B cell (primary cell): ENCODE data around the gene PHF24. TPM values are rescaled to one million over a fixed set of nuclear protein-coding genes. Genes with fewer than 3 reads are reported as not detected.

Source experiments
- ATAC-seq: fragments of 200-7000 bp; cut with Tn5 transposase; one replicate; pipeline ENCODE4 v1.10.0; 2021; ENCODE audit warnings: low read depth, mild to moderate bottlenecking, moderate number of reproducible peaks, moderate library complexity
- CTCF ChIA-PET: fragments of 350-600 bp; sonication (Branson Sonifier 250); formaldehyde crosslinking; loops from one replicate; lab custom pipeline; 2021; ENCODE audit warnings: antibody characterized with exemption, inconsistent platforms; lab: Charles Lee
- POLR2A ChIA-PET: fragments of 350-600 bp; sonication (Branson Sonifier 250); formaldehyde crosslinking; loops from one replicate; lab custom pipeline; 2021; ENCODE audit warnings: antibody characterized with exemption; lab: Charles Lee
- DNase-seq: peaks from one replicate; pipeline ENCODE4 v3.0.0; 2013
- H2AFZ ChIP-seq: 2 replicates; pipeline ENCODE4 v1.6.1; 2012; ENCODE audit warnings: mild to moderate bottlenecking, low read depth, low read length; ENCODE audit not compliant: insufficient read depth, poor library complexity, severe bottlenecking
- H3K27ac ChIP-seq, 2 donors: 1 replicate in 1 of 2; 2 replicates in 1 of 2; pipeline ENCODE4 v1.5.1; 2012 to 2013; ENCODE audit warnings: low read length in 2 of 2, mild to moderate bottlenecking in 2 of 2, moderate library complexity in 1 of 2
- H3K27me3 ChIP-seq, 4 experiments: fragments of 200-600 bp in 1 of 4; sonication (generic) in 1 of 4; replicated peaks in 1 of 4; 1 replicate in 2 of 4; 2 replicates in 2 of 4; pipeline versions ENCODE4 v1.6.1 to v1.7.0; 2013 to 2016; ENCODE audit warnings: low read length in 3 of 4, mild to moderate bottlenecking in 2 of 4, mixed read lengths in 1 of 4, moderate library complexity in 1 of 4; ENCODE audit not compliant: insufficient read depth in 4 of 4, control insufficient read depth in 3 of 4; ENCODE audit errors: control extremely low read depth in 1 of 4
- H3K36me3 ChIP-seq, 2 experiments: replicated peaks in 1 of 2; 1 replicate in 1 of 2; 2 replicates in 1 of 2; pipeline versions ENCODE4 v1.6.1 to v1.7.1; 2013; ENCODE audit warnings: low read length in 1 of 2; ENCODE audit not compliant: insufficient read depth in 2 of 2, control insufficient read depth in 1 of 2; ENCODE audit errors: control extremely low read depth in 1 of 2, extremely low read depth in 1 of 2
- H3K4me1 ChIP-seq, 2 donors: fragments of 200-600 bp in 1 of 2; sonication (generic) in 1 of 2; 1 replicate in 1 of 2; 2 replicates in 1 of 2; pipeline versions ENCODE4 v1.5.1 to v1.6.1; 2013 to 2017; ENCODE audit warnings: low read length in 2 of 2; ENCODE audit not compliant: control insufficient read depth in 2 of 2, insufficient read depth in 2 of 2
- H3K4me2 ChIP-seq: replicated peaks from 2 replicates; pipeline ENCODE3; 2012; ENCODE audit warnings: mild to moderate bottlenecking, low read depth, low read length; ENCODE audit not compliant: poor library complexity, severe bottlenecking
- H3K4me3 ChIP-seq, 5 experiments: fragments of 200-600 bp in 1 of 5; sonication (generic) in 1 of 5; 1 replicate in 3 of 5; 2 replicates in 2 of 5; pipeline versions ENCODE4 v1.5.1 to v1.7.0; 2011 to 2016; ENCODE audit warnings: low read length in 4 of 5, mild to moderate bottlenecking in 4 of 5, low read depth in 2 of 5, control low read depth in 1 of 5, moderate library complexity in 1 of 5; ENCODE audit not compliant: insufficient read depth in 1 of 5; ENCODE audit errors: control extremely low read depth in 1 of 5, extremely low read depth in 1 of 5
- H3K79me2 ChIP-seq: fragments of 200-600 bp; sonication (generic); one replicate; pipeline ENCODE4 v1.6.0; 2016; ENCODE audit warnings: low read length; ENCODE audit not compliant: control insufficient read depth, insufficient read depth
- H3K9ac ChIP-seq: fragments of 200-600 bp; sonication (generic); 2 replicates; pipeline ENCODE4 v1.6.1; 2017; ENCODE audit warnings: mild to moderate bottlenecking, low read length, moderate library complexity
- H3K9me3 ChIP-seq, 3 donors: one replicate each; pipeline versions ENCODE4 v1.6.1 to v1.7.1; 2013; ENCODE audit warnings: low read length in 2 of 3; ENCODE audit not compliant: control insufficient read depth in 2 of 3, insufficient read depth in 1 of 3; ENCODE audit errors: control extremely low read depth in 1 of 3
- H4K20me1 ChIP-seq: 2 replicates; pipeline ENCODE4 v1.6.0; 2012; ENCODE audit warnings: mild to moderate bottlenecking, low read length; ENCODE audit not compliant: insufficient read depth, control insufficient read depth, poor library complexity, severe bottlenecking
- H3K27ac Mint-ChIP-seq: one replicate; pipeline ENCODE4 v1.8.0; 2021; ENCODE audit warnings: mixed read lengths
- H3K27me3 Mint-ChIP-seq: one replicate; pipeline ENCODE4 v1.8.0; 2021; ENCODE audit warnings: mixed read lengths
- H3K4me1 Mint-ChIP-seq: one replicate; pipeline ENCODE4 v1.8.0; 2021; ENCODE audit warnings: mixed read lengths
- H3K4me3 Mint-ChIP-seq: one replicate; pipeline ENCODE4 v1.8.0; 2021; ENCODE audit warnings: mixed read lengths
- H3K9me3 Mint-ChIP-seq: one replicate; pipeline ENCODE4 v1.8.0; 2022; ENCODE audit warnings: mixed read lengths; ENCODE audit not compliant: insufficient read depth
- EZH2 ChIP-seq: IDR thresholded peaks from 2 replicates; pipeline ENCODE4 v1.6.1; 2012; ENCODE audit warnings: borderline replicate concordance, low read depth, mild to moderate bottlenecking, moderate library complexity, low read length; ENCODE audit not compliant: insufficient read depth, poor library complexity, severe bottlenecking
- WGBS: methylation state at CpG from one replicate; pipeline ENCODE4 v1.1.5; 2013; ENCODE audit warnings: missing lambda C conversion rate; ENCODE audit not compliant: insufficient coverage; 5-methylcytosine and 5-hydroxymethylcytosine counted together
- intact Hi-C: fragments of 100-400 bp; cut with micrococcal nuclease; formaldehyde crosslinking; loops from one replicate; pipeline ENCODE4 v1.10.0; 2022
- polyA plus RNA-seq: library from polyadenylated mRNA; depleted of rRNA; stranded (reverse); fragments of >200 nt; gene quantifications from 2 replicates; pipeline ENCODE4 v1.2.3, GENCODE V29; 2012
- total RNA-seq, 2 donors: library from RNA; stranded (reverse); fragments of 120-200 nt in 1 of 2; gene quantifications; 1 replicate in 1 of 2; 2 replicates in 1 of 2; pipeline versions ENCODE4 v1.2.3 to v1.2.4, GENCODE V29; 2013 to 2022
- TF ChIP-seq, protein P1 (sequence below): fragments of 200-600 bp; IDR thresholded peaks from one replicate; pipeline ENCODE4 v1.8.0; 2022; ENCODE audit warnings: antibody characterized with exemption, mild to moderate bottlenecking

The PHF24 gene
- total and polyA plus RNA-seq, 2 donors (not counting 1 experiment from before 2014, with no cell fraction given) = not detected

DNA sequence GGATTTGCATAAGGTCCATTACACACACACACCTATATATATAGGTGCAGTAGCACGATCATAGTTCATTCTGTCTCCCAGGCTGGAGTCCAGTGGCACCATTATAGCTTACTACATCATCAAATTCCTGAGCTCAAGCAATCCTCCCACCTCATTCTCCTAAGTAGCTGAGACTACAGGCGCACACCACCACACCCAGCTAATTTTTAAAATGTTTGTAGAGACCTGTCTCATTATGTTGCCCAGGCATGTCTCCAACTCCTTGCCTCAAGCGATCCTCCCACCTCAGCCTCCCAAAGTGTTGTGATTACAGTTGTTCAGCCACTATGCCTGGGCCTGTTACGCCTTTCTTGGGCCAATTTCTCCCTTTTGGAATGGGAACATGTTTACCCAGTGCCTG lies 71.2 kb downstream of the PHF24 start:
- H4K20me1 ChIP-seq = no peaks in the 10 kb centered on the region
- no peak overlapping the region for H3K9ac ChIP-seq
- no peak overlapping the region for H3K4me2 ChIP-seq
- no peak overlapping the region for H3K4me3 ChIP-seq
- H3K36me3 ChIP-seq = peaks cover 0 to 2% of the 10 kb centered on the region in 2 experiments
- CTCF ChIA-PET = interaction anchor here (0.6 to 1.5 kb wide), 2 partner anchors 9 to 44 kb away, joined by 3 to 6 read pairs; no protein-coding TSS in a partner anchor
- Mint-ChIP-seq H3K27me3 (no peaks in the 10 kb centered on the region), H3K4me3 (no peak overlapping the region), H3K27ac (no peak overlapping the region), H3K4me1 (peaks cover 5% of the 10 kb centered on the region), H3K9me3 (no peaks in the 10 kb centered on the region)
- no peaks in the 10 kb centered on the region for H3K4me1 ChIP-seq
- no peaks in the 10 kb centered on the region for H3K27me3 ChIP-seq
- H2AFZ ChIP-seq = no peak overlapping the region
- no peaks in the 10 kb centered on the region for H3K9me3 ChIP-seq
- intact Hi-C loops = no loop called here
- no peak overlapping the region for H3K27ac ChIP-seq
- POLR2A ChIA-PET = no interaction called here
- WGBS = 88% methylated on average over 2 of the region's 4 CpGs
- H3K79me2 ChIP-seq = no peaks in the 10 kb centered on the region
- TF ChIP-seq, protein P1, sequence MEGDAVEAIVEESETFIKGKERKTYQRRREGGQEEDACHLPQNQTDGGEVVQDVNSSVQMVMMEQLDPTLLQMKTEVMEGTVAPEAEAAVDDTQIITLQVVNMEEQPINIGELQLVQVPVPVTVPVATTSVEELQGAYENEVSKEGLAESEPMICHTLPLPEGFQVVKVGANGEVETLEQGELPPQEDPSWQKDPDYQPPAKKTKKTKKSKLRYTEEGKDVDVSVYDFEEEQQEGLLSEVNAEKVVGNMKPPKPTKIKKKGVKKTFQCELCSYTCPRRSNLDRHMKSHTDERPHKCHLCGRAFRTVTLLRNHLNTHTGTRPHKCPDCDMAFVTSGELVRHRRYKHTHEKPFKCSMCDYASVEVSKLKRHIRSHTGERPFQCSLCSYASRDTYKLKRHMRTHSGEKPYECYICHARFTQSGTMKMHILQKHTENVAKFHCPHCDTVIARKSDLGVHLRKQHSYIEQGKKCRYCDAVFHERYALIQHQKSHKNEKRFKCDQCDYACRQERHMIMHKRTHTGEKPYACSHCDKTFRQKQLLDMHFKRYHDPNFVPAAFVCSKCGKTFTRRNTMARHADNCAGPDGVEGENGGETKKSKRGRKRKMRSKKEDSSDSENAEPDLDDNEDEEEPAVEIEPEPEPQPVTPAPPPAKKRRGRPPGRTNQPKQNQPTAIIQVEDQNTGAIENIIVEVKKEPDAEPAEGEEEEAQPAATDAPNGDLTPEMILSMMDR = no peak
- DNase-seq = no peak
- no peak for ATAC-seq

DNA sequence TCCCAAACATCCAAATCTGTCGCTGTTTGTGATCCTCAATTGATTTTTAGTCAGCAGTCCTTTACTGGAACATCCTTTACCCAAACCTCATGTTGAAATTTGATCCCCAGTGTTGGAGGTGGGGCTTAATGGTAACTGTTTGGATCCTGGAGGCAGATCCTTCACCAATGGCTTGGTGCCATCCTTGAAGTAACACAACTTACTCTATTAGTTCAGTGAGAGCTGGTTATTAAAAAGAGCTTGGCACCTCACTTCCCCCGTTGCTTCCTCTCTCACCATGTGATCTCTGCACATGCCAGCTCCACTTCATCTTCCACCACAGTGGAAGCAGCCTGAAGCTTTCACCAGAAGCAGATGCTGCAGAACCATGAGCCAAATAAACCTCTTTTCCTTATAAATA lies 71.8 kb downstream of the PHF24 start:
- peaks cover 0 to 2% of the 10 kb centered on the region in 2 experiments for H3K36me3 ChIP-seq
- no peaks in the 10 kb centered on the region for H3K9me3 ChIP-seq
- no peaks in the 10 kb centered on the region for H3K79me2 ChIP-seq
- no peak overlapping the region for H2AFZ ChIP-seq
- H3K9ac ChIP-seq = no peak overlapping the region
- no peak overlapping the region for H3K27ac Mint-ChIP-seq
- ChIA-PET POLR2A (interaction anchor here (0.6 kb wide), 1 partner anchor 73 kb away, joined by 3 read pairs; the partner anchor contains the start of gene STOML2), CTCF (no interaction called here)
- no peaks in the 10 kb centered on the region for H3K27me3 Mint-ChIP-seq
- 20% methylated on average over 1 of the region's 2 CpGs for WGBS
- intact Hi-C loops = no loop called here
- H3K4me3 Mint-ChIP-seq = no peak overlapping the region
- no peaks in the 10 kb centered on the region for H3K4me1 ChIP-seq
- H3K4me2 ChIP-seq = no peak overlapping the region
- H4K20me1 ChIP-seq = no peaks in the 10 kb centered on the region
- ATAC-seq (no peak), DNase-seq (no peak)
- TF ChIP-seq EZH2 = no peak
- TF ChIP-seq, protein P1 = no peak
- H3K27ac ChIP-seq = no peak overlapping the region
- H3K27me3 ChIP-seq = no peaks in the 10 kb centered on the region
- no peak overlapping the region for H3K4me3 ChIP-seq
- peaks cover 5% of the 10 kb centered on the region for H3K4me1 Mint-ChIP-seq
- H3K9me3 Mint-ChIP-seq = no peaks in the 10 kb centered on the region

Other genes with a start within 250 kb of the PHF24 start
- gene CCL21, start 248.1 kb upstream of the PHF24 start, total RNA-seq = not detected in 2 replicates
- not detected in 2 replicates for gene CCL21, start 248.1 kb upstream of the PHF24 start, polyA plus RNA-seq
- gene DNAJB5, start 31.5 kb downstream of the PHF24 start, total RNA-seq = 1.0 and 2.4 TPM in 2 replicates
- 0.58 and 0.94 TPM in 2 replicates for gene DNAJB5, start 31.5 kb downstream of the PHF24 start, polyA plus RNA-seq
- gene VCP, start 114.3 kb downstream of the PHF24 start, total RNA-seq = 178 and 201 TPM in 2 replicates
- gene VCP, start 114.3 kb downstream of the PHF24 start, polyA plus RNA-seq = 93.0 and 118 TPM in 2 replicates
- gene FANCG, start 121.7 kb downstream of the PHF24 start, total RNA-seq = 38.9 and 40.1 TPM in 2 replicates
- gene FANCG, start 121.7 kb downstream of the PHF24 start, polyA plus RNA-seq = 26.5 and 27.1 TPM in 2 replicates
- 32.5 and 34.7 TPM in 2 replicates for gene PIGO, start 138.3 kb downstream of the PHF24 start, total RNA-seq
- 23.0 and 25.7 TPM in 2 replicates for gene PIGO, start 138.3 kb downstream of the PHF24 start, polyA plus RNA-seq
- 52.1 and 58.9 TPM in 2 replicates for gene STOML2, start 144.8 kb downstream of the PHF24 start, total RNA-seq
- gene STOML2, start 144.8 kb downstream of the PHF24 start, polyA plus RNA-seq = 60.6 and 64.6 TPM in 2 replicates
- 6.5 and 7.0 TPM in 2 replicates for gene ATOSB, start 157.6 kb downstream of the PHF24 start, total RNA-seq
- gene ATOSB, start 157.6 kb downstream of the PHF24 start, polyA plus RNA-seq = 9.4 and 9.7 TPM in 2 replicates
- gene UNC13B, start 203.7 kb downstream of the PHF24 start, total RNA-seq = 0.25 and 0.32 TPM in 2 replicates
- 0.14 and 0.19 TPM in 2 replicates for gene UNC13B, start 203.7 kb downstream of the PHF24 start, polyA plus RNA-seq